Ishikawa (cell line): Measurements from ENCODE around the gene SLC25A48.

Source experiments
- CEBPB ChIP-seq: IDR thresholded peaks from 2 replicates; pipeline ENCODE4 v1.6.1; 2012
- CREB1 ChIP-seq: IDR thresholded peaks from 2 replicates; pipeline ENCODE4 v1.6.1; 2012; ENCODE audit warnings: low read depth
- EGR1 ChIP-seq: IDR thresholded peaks from 2 replicates; pipeline ENCODE4 v1.6.1; 2012
- EP300 ChIP-seq: IDR thresholded peaks from 2 replicates; pipeline ENCODE4 v1.6.1; 2012; ENCODE audit warnings: borderline replicate concordance
- FOXM1 ChIP-seq: IDR thresholded peaks from 2 replicates; pipeline ENCODE4 v1.6.1; 2012; ENCODE audit warnings: low read depth, borderline replicate concordance
- NFIC ChIP-seq: IDR thresholded peaks from 2 replicates; pipeline ENCODE4 v1.6.1; 2012
- RAD21 ChIP-seq: IDR thresholded peaks from 2 replicates; pipeline ENCODE4 v1.6.1; 2012; ENCODE audit warnings: low read depth
- TAF1 ChIP-seq: IDR thresholded peaks from 2 replicates; pipeline ENCODE4 v1.6.1; 2012; ENCODE audit warnings: low read depth, mild to moderate bottlenecking
- TCF12 ChIP-seq: IDR thresholded peaks from 2 replicates; pipeline ENCODE4 v1.6.1; 2012; ENCODE audit warnings: low read depth
- TEAD4 ChIP-seq: IDR thresholded peaks from 2 replicates; pipeline ENCODE4 v1.6.1; 2012
- YY1 ChIP-seq: IDR thresholded peaks from 2 replicates; pipeline ENCODE4 v1.6.1; 2012; ENCODE audit warnings: low read depth
- ZBTB7A ChIP-seq: IDR thresholded peaks from 2 replicates; pipeline ENCODE4 v1.6.1; 2012; ENCODE audit warnings: low read depth
- TF ChIP-seq, protein P1 (sequence below): IDR thresholded peaks from 2 replicates; pipeline ENCODE4 v1.6.1; 2012
- TF ChIP-seq, protein P2 (sequence below): IDR thresholded peaks from 2 replicates; pipeline ENCODE4 v1.6.1; 2012
- TF ChIP-seq, protein P3 (sequence below): IDR thresholded peaks from 2 replicates; pipeline ENCODE4 v1.6.1; 2012; ENCODE audit warnings: low read depth, mild to moderate bottlenecking

Gene SLC25A48

DNA sequence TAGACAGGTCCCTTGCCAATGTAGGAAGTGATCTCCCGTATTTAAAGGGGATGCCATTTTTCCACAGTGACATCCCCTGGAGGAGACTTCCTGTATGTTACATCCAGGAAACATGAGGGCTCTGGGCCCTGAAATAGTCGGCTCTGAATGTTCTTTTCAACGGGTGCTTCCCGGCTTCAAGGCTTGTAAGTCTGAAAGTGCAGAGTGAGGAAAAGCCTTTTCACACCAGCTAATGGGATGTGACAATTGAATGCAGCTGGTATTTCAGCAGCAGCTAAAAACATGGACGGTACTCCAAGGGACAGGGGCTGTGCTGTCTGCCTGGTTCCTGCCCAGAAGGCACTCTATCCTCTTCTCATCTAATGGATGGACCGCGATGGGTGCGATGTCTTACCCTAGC, 59.8 kb downstream of the SLC25A48 start:
- no peak for TF ChIP-seq ZBTB7A
- no peak for TF ChIP-seq CEBPB
- no peak for TF ChIP-seq TCF12
- no peak for TF ChIP-seq NFIC
- TF ChIP-seq TEAD4, result no peak
- TF ChIP-seq EP300, result no peak
- no peak for TF ChIP-seq CREB1
- TF ChIP-seq, protein P1, sequence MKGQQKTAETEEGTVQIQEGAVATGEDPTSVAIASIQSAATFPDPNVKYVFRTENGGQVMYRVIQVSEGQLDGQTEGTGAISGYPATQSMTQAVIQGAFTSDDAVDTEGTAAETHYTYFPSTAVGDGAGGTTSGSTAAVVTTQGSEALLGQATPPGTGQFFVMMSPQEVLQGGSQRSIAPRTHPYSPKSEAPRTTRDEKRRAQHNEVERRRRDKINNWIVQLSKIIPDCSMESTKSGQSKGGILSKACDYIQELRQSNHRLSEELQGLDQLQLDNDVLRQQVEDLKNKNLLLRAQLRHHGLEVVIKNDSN, result no peak
- TF ChIP-seq YY1, result no peak
- TF ChIP-seq RAD21, result no peak

DNA sequence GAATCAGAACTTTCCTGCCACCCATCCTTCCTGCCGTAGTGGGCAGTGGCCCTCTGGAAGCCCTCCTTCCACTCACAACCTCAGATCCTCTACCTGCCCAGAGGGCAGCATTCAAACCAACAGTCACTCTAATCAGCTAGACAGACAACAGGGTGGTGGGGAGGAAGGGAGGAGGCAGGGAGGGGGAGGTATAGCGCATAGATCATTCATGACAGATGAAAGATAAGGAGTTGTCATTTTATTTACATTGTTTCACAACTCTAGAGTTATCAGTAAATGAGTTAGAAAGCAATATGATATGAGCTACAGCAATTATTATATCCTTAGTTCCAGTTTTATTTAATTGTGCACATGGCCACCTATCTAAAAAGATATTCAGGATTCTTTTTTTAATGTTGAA, 60.3 kb downstream of the SLC25A48 start:
- TF ChIP-seq EGR1 (no peak), TAF1 (no peak), NFIC (no peak), CEBPB (no peak), TEAD4 (no peak), TCF12 (no peak), RAD21 (no peak), CREB1 (no peak), FOXM1 (no peak)
- TF ChIP-seq, protein P1, result no peak
- TF ChIP-seq, protein P2, sequence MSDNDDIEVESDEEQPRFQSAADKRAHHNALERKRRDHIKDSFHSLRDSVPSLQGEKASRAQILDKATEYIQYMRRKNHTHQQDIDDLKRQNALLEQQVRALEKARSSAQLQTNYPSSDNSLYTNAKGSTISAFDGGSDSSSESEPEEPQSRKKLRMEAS, result no peak
- TF ChIP-seq, protein P3, sequence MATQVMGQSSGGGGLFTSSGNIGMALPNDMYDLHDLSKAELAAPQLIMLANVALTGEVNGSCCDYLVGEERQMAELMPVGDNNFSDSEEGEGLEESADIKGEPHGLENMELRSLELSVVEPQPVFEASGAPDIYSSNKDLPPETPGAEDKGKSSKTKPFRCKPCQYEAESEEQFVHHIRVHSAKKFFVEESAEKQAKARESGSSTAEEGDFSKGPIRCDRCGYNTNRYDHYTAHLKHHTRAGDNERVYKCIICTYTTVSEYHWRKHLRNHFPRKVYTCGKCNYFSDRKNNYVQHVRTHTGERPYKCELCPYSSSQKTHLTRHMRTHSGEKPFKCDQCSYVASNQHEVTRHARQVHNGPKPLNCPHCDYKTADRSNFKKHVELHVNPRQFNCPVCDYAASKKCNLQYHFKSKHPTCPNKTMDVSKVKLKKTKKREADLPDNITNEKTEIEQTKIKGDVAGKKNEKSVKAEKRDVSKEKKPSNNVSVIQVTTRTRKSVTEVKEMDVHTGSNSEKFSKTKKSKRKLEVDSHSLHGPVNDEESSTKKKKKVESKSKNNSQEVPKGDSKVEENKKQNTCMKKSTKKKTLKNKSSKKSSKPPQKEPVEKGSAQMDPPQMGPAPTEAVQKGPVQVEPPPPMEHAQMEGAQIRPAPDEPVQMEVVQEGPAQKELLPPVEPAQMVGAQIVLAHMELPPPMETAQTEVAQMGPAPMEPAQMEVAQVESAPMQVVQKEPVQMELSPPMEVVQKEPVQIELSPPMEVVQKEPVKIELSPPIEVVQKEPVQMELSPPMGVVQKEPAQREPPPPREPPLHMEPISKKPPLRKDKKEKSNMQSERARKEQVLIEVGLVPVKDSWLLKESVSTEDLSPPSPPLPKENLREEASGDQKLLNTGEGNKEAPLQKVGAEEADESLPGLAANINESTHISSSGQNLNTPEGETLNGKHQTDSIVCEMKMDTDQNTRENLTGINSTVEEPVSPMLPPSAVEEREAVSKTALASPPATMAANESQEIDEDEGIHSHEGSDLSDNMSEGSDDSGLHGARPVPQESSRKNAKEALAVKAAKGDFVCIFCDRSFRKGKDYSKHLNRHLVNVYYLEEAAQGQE, result no peak

DNA sequence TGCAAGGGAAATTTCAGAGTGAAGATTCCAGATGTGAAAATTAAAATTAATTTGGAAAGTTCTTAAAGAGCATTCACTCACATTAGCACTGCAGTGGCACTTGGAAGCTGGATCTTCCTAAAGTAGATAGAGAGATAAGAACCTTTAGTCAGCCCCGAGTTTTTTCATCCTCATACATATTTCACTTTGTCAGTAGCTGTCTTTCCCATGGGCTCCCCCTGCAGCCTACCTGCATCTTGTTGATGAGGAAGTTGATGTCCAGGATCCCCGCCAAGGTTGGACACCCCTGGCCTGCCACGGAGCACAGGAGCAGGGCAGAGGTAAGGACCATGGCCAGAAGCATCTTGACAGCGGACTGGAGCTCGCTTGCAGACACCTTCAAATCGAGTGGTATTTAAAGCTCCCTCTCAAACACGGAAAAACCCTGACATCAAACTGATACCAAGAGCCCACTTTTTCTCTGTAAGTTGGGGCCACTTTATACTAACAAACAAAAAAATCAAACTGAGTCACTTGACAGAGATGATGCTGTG, 61.1 kb downstream of the SLC25A48 start, which contains the start of gene IL9:
Gene IL9 (minus strand): TSS at position 368 of the 533 bp plus-strand sequence. CDS start 25 bp downstream, at position 343.
- TF ChIP-seq, protein P2, result no peak
- TF ChIP-seq RAD21 (no peak), CREB1 (no peak), TEAD4 (no peak), TAF1 (no peak)
- TF ChIP-seq, protein P3, result peak; percentile 42; the same call in 1 of the 2 replicates

DNA sequence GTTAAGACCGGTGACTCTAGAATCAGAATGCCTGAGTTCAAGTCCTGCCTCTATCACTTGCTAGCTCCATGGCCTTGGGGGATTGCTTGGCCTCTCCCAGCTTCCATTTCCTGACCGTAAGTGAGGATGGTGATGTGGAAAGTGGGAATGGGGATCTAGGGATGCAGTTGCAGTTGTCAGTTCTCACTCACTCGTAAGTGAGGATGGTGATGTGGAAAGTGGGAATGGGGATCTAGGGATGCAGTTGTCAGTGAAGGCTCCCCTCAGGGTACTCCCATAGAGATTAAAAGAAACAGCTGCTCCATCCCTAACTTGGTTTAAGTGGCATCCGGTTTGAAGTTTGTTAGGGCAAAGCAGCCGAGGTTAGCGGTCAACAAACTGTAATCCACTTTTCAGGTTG, 64.2 kb downstream of the SLC25A48 start:
- TF ChIP-seq, protein P1, result no peak
- TF ChIP-seq YY1 (no peak), CREB1 (no peak), EP300 (no peak), ZBTB7A (no peak), FOXM1 (no peak), TAF1 (no peak), CEBPB (no peak), NFIC (no peak), TEAD4 (no peak), TCF12 (no peak), EGR1 (no peak), RAD21 (no peak)
- TF ChIP-seq, protein P2, result no peak
- TF ChIP-seq, protein P3, result no peak
